ENCODE data around the gene IFITM2.

The IFITM2 gene

GRCh38 chr11:334264-334994 lies 26.8 kb downstream of the IFITM2 start:
- H3K4me3 ChIP-seq (ENCODE audit: low read length), result no peak overlapping the region
- no peak for DNase-seq (ENCODE audit: low read depth)
- no peak for TF ChIP-seq CTCF (conservative IDR thresholded peaks at IDR 0.05; ENCODE audit: low read depth, low read length)

GRCh38 chr11:335779-336658 lies 28.4 kb downstream of the IFITM2 start:
- TF ChIP-seq CTCF (conservative IDR thresholded peaks at IDR 0.05; ENCODE audit: low read depth, low read length), result no peak
- no peak overlapping the region for H3K4me3 ChIP-seq (ENCODE audit: low read length)
- DNase-seq (ENCODE audit: low read depth), result no peak

- DNase-seq (ENCODE audit: low read depth), result no peak
- H3K4me3 ChIP-seq (ENCODE audit: low read length), result no peak overlapping the region
- TF ChIP-seq CTCF (conservative IDR thresholded peaks at IDR 0.05; ENCODE audit: low read depth, low read length), result no peak
These were observed 29.1 kb downstream of the IFITM2 start for GRCh38 chr11:336659-337198.

- H3K4me3 ChIP-seq (ENCODE audit: low read length), result no peak overlapping the region
- no peak for TF ChIP-seq CTCF (conservative IDR thresholded peaks at IDR 0.05; ENCODE audit: low read depth, low read length)
- no peak for DNase-seq (ENCODE audit: low read depth)
These were observed 30.1 kb downstream of the IFITM2 start for GRCh38 chr11:337711-338110.

GRCh38 chr11:339963-340362 lies 32.3 kb downstream of the IFITM2 start:
- TF ChIP-seq CTCF (conservative IDR thresholded peaks at IDR 0.05; ENCODE audit: low read depth, low read length), result no peak
- no peak overlapping the region for H3K4me3 ChIP-seq (ENCODE audit: low read length)
- no peak for DNase-seq (ENCODE audit: low read depth)

GRCh38 chr11:340539-341512 lies 33.2 kb downstream of the IFITM2 start:
- no peak overlapping the region for H3K4me3 ChIP-seq (ENCODE audit: low read length)
- no peak for TF ChIP-seq CTCF (conservative IDR thresholded peaks at IDR 0.05; ENCODE audit: low read depth, low read length)
- no peak for DNase-seq (ENCODE audit: low read depth)

Data from retinal pigment epithelial cell (primary cell).